Measurements from ENCODE around the gene DIAPH2.
A peak's percentile ranks its signal among the peaks of the same experiment; 100 is the strongest.
"Not testable (repeated sequence)": the region's sequence is repeated elsewhere in the genome, so short reads cannot be mapped to it uniquely, and the experiment has no call there.

Gene DIAPH2

DNA sequence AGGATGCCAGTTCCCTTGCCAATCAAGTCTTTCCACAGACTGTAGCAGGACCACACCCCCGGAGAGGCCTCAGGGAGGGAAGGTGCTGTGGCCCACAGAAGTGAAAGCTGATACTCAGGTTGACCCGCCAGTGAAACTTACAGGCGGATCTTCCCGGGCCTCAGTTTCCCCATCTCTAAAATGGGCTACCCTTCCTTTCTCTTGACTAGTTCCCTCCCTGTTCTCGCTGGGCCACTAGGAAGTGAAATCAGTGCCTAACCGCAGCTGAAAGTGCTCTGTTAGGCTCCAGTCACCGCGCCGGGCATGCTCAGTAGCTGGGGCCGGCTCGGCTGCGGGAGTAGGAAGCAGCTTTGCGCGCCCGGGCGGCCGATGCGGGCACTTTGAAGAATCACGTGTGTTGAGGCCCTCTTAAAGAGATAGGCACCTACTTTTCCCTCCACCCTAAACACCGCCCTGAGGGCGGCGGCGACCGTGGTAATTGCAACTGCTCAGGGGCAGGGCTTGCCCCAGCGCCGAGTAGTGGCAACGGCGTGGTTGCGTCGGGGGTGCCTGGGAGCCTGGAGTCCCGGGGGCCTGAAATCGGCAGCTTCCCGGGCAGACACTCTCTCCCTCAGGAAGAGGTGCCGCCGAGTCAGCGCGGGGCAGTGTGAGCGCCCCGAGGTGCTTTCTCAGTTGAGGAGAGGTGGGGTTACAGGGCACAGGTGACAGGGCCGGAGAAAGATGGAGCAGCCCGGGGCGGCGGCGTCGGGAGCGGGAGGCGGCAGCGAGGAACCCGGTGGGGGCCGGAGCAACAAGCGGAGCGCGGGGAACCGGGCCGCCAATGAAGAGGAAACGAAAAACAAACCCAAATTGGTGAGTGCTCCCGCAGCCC, at the start of gene DIAPH2:
TSS of gene DIAPH2 (plus strand) at position 504 of the 871 bp plus-strand sequence.
- peak; percentile 74 for DNase-seq

- DNase-seq, result no peak
Observed at GRCh38 chrX:96650023-96650422, 34.6 kb upstream of the DIAPH2 start.

GRCh38 chrX:96655947-96656623, 28.6 kb upstream of the DIAPH2 start:
- DNase-seq, result no peak

- DNase-seq, result peak; percentile 43
Observed at GRCh38 chrX:96682516-96682915, 2.1 kb upstream of the DIAPH2 start.

- DNase-seq, result no peak
Observed at GRCh38 chrX:96683997-96684338, 674 bp upstream of the DIAPH2 start.

DNA sequence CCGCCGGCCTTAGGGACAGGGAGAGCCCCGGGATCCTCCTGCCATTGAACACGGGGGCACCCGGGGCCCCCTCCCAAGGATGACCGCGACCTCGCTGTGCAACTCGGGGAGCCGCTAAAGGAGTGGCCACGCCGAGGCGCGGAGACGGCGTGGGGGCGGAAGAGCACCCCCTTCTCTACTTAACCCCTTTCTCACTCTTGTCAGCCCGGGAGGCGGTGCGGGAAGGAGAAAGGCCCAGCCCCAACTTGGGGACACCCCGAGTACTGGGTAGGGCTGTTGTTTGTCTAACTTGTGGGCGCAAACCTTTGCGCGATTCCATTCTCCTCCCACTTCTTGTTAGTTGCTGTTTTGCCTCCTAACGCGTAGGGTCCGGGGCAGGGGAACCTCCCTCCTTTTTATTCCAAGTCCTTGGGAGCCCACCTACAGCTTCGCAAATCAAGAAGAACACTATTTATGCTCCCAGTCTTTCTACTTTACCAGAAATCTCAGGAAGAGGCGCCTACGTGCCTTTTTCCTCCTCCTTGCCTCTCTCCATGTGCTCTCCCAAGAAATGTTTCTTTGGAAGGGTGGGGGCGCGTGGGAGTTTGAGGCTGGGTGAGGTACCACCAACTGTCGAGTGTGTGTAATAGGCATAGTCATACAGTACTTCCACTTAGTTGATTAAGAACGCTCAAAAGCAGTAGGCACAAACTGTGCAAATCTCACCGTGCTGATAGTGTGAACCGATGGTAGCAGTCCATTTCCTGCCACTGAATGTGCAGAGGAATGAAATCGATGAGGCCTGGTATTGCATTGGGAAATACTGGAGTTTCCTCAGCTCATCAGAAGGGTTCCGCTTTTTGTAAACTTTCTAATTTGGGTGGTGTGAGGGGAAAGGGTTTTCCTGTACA, 813 bp downstream of the DIAPH2 start:
- DNase-seq, result peak; percentile 35

- no peak for DNase-seq
Observed at GRCh38 chrX:96687776-96688175, 3.1 kb downstream of the DIAPH2 start.

- no peak for DNase-seq
Observed at GRCh38 chrX:96688789-96689188, 4.1 kb downstream of the DIAPH2 start.

DNA sequence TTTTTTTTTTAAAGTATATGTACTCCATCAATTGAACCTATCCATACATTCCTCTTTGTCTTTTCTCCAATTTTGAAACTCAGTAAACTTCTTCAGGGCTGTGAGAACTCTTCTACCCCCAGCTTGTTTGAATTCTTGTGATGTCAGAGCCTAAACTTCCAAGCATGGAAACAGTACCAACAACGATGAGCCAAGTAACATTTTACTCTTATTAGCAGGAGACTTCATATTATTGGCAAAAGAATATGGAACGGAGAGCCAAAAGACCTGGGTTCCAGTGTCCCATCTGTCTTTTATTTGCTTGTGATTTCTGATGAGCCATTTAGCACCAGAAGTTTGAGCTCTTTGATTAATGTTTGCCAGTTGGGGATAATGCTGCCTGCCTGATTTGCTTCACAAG, 5.3 kb downstream of the DIAPH2 start:
- no peak for DNase-seq

DNA sequence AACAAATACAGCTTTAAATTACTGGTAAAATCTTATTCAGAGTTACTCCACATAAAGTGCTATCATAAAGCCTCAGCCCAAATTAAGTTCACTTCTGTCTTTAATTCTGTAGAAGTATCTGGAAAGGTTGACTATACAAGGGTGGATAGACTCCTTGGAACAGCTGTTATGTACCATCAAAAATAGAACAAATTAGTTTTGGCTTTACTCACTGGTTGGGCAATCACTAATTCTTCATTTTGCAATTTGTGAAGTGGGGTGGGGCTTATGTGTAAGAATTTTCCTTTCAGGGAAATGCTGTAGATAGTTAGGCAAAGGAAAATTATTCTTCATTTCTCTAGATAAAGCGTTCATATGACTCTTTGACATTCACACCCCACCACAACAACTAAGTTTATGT, 7.8 kb downstream of the DIAPH2 start:
- no peak for DNase-seq

DNA sequence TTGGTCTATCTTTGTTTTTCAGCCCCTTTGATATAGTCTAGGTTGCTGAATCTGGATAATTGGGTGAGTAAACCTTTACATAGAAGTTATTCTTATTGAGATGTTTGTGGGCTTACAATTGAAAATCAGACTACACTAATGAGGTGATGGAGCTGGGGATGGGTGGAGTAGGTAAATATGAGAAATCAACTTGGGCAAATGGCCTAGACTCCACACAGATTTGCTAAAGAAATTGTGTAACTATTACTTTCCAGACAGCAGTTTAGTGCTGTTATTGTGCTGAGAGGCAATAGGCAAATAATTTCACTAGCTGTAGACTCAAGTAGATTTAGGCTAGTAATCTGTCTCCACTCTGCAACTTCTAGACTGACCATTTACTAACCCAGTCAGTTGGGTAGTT, 8.2 kb downstream of the DIAPH2 start:
- DNase-seq, result no peak

DNA sequence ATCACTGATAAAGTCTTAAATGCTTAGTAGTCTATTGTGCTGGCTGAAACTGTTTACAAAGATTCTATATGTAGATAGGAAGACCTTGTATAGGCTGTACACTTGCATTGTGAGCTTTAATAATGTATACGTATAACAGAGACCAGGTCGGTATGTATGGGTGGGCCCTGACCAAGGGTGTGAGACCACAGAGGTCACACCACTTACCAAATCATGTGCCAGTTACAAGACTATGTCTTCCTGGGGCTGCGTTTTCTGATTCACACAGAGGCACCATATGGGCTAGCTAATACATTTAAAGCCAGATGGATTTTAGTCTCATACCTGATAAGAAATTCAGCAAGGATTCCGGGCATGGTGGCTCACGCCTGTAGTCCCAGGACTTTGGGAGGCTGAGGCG, 8.8 kb downstream of the DIAPH2 start:
- DNase-seq, result no peak

DNA sequence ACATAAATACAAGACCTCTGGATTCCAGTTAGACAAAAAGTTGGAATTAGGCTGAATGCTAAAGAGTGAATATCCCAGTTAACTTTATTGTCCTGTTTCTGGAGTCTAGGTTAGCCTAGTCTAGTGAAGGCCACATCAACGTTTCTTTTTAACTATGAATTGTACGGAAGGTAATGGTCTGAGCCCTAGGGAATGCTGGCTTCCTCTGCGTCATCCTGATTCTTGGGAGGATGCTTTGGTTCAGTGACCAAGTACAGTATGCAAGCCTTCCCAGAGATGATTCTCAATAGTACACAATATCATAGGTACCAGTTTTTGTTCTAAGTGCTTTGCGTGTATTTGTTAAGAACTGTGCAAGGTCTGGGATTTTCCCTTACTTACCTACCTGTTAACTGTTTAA, 11.8 kb downstream of the DIAPH2 start:
- no peak for DNase-seq

DNA sequence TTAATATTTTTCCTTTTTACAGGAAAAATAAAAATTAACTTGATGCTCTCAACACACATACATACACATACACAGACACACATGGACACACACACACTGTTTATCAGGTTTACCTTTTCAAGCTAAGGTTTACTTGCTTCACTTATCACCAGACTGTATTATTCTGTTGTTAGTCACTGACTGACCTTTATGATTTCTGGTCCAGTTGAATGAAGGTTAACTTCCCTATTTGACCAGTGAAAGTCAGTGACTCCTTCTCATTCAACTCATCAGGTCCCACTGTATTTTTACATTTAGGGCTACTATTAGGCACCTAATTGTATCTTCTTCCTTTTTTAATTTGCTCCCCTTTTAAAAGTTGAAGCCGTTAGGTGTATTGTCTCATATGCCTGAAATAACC, 16.0 kb downstream of the DIAPH2 start:
- DNase-seq, result no peak

DNA sequence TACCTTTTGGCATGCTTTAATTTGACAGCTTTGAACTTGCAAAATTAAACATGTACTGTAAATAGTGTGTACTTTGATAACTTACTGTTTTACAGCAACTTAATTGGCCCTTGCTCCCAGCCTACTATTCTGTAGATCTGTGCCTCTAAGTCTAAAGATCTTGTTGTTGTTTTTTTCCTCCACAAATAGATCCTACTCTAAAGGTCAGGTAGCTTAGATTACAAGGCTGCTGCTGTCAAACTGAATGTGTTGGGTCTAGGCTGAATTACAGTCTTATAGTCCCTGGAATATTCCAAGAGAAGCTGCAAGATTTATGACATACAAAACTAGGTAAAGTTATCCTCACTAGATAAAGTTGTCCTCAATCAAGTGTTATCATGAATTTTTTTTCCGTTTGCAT, 18.7 kb downstream of the DIAPH2 start:
- DNase-seq, result no peak

- no peak for DNase-seq
Observed at GRCh38 chrX:96703816-96704215, 19.2 kb downstream of the DIAPH2 start.

DNA sequence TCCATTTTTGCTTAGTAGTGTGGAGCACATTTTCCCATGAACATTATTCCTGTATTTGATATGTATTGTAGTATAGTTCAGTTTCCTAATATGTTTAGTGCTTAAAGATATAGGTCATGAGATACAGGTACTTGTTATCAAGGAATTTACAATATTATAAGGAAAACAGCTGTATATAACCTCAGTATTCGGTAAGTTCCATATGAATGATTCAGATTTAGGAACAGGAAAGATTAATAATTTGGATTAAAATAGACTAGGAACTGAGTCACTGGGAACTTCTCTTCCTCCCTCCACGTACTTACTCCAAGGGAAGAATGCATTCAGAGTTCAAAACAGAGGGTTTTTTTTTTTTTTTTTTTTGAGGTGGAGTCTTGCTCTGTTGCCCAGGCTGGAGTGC, 20.0 kb downstream of the DIAPH2 start:
- no peak for DNase-seq

- no peak for DNase-seq
Observed at GRCh38 chrX:96705905-96706304, 21.3 kb downstream of the DIAPH2 start.

DNA sequence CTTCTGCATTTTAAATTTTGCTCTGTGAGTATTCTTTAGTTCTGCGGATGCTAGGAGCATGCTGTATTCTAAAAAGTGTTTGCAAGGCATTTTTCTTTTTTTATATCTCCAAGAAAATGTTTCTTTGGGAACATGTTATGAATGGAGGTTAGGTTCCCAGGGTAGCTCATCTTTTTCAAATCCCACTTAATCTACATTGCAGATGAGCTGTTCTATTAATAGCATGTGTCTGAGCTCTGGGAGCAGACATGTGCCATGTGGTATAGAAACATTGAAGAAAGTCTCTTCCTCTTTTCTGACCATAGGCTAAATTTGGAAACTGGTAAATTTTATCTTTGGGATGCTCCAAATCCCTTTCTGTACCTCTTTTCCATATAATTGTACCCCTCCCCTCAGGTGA, 23.2 kb downstream of the DIAPH2 start:
- DNase-seq, result no peak

GRCh38 chrX:96710031-96710430, 25.4 kb downstream of the DIAPH2 start:
- no peak for DNase-seq

DNA sequence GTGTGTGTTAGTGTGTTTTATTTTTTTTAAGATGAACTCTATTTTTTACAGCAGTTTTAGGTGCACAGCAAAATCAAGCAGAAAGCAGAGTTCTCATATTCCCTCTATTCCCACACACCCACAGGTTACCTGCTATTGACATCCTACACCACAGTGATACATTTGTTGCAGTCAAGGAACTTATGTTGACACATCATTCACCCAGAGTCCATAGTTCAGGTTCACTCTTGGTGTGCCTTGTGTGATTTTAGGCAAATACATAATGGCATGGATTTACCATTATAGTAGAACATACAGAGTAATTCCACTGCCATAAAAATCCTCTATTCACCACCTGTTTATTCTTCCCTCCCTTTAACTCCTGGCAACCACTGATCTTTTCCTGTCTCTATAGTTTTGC, 28.7 kb downstream of the DIAPH2 start:
- DNase-seq, result no peak

DNA sequence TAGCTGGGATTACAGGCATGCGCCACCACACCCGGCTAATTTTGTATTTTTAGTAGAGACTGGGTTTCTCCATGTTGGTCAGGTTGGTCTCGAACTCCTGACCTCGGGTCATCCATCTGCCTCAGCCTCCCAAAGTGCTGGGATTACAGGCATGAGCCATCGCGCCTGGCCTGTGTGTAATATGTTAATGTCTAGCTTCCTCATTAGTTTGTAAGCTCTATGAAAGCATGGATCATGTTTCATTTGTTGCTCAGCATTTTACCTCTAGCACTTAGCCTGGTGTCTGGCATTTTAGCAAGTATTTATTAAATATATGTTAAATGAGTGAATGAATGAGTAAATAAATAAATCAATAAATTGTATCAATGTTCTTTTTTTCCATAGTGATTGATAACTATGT, 29.8 kb downstream of the DIAPH2 start:
- not testable (repeated sequence) for DNase-seq

DNA sequence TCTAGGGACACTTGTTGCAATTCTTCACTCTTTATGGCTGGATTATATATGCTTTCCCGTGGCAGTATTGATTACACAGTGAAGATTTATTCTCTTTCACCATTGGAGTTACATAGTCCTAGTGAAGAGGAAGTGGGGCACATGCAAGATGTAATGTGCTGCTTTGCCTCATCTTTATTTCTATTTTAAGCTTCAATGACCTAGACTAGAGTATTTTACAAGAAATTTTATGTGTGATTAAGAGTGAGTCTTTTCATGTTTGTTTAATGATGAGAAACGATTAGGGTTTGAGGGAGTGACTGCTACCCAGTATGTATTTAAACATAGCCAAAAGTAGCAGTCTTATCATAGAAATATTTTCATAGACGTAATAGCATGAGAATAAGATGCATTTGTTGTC, 30.8 kb downstream of the DIAPH2 start:
- no peak for DNase-seq

All from CD4-positive, alpha-beta T cell treated with Interleukin-4 for 4 hours (primary cell).